Endothelial cell (in vitro differentiated cells): Measurements from ENCODE around the gene FBXO21. TPM values are rescaled to one million over a fixed set of nuclear protein-coding genes. Genes with fewer than 3 reads are reported as not detected.
"Not testable (repeated sequence)": the region's sequence is repeated elsewhere in the genome, so short reads cannot be mapped to it uniquely, and the experiment has no call there.

Source experiments
- DNase-seq: peaks from one replicate; pipeline ENCODE4 v3.0.0; 2021; ENCODE audit warnings: low spot score
- H3K27ac Mint-ChIP-seq: one replicate; pipeline ENCODE4 v1.8.0; 2021; ENCODE audit warnings: mixed read lengths, inconsistent platforms; ENCODE audit not compliant: unreplicated experiment
- H3K27me3 Mint-ChIP-seq: one replicate; pipeline ENCODE4 v1.8.0; 2021; ENCODE audit warnings: mild to moderate bottlenecking, moderate library complexity, mixed read lengths, inconsistent platforms; ENCODE audit not compliant: unreplicated experiment
- H3K36me3 Mint-ChIP-seq: one replicate; pipeline ENCODE4 v1.8.0; 2021; ENCODE audit warnings: mild to moderate bottlenecking, low read depth, mixed read lengths, inconsistent platforms; ENCODE audit not compliant: unreplicated experiment
- H3K4me1 Mint-ChIP-seq: one replicate; pipeline ENCODE4 v1.8.0; 2021; ENCODE audit warnings: mild to moderate bottlenecking, mixed read lengths, inconsistent platforms; ENCODE audit not compliant: unreplicated experiment
- H3K4me3 Mint-ChIP-seq: one replicate; pipeline ENCODE4 v1.8.0; 2021; ENCODE audit warnings: mild to moderate bottlenecking, mixed read lengths, inconsistent platforms; ENCODE audit not compliant: unreplicated experiment
- H3K9me3 Mint-ChIP-seq: one replicate; pipeline ENCODE4 v1.8.0; 2021; ENCODE audit warnings: mixed read lengths, inconsistent platforms; ENCODE audit not compliant: unreplicated experiment
- total RNA-seq: library from RNA; stranded (reverse); fragmentation: NEBNext Ultra II Directional; extraction: Animal tissue kit (Norgen Biotek cat#: 25700); gene quantifications from one replicate; pipeline ENCODE4 v1.2.1, GENCODE V29; 2021; ENCODE audit not compliant: unreplicated experiment
- TF ChIP-seq, protein P1 (sequence below): fragments of 200-600 bp; sonication (generic); IDR thresholded peaks from one replicate; pipeline ENCODE4 v1.5.0; 2021; ENCODE audit warnings: antibody characterized with exemption; ENCODE audit not compliant: unreplicated experiment

Gene FBXO21
- total RNA-seq, 1 donor from 2014 or later, result 44.7 TPM

DNA sequence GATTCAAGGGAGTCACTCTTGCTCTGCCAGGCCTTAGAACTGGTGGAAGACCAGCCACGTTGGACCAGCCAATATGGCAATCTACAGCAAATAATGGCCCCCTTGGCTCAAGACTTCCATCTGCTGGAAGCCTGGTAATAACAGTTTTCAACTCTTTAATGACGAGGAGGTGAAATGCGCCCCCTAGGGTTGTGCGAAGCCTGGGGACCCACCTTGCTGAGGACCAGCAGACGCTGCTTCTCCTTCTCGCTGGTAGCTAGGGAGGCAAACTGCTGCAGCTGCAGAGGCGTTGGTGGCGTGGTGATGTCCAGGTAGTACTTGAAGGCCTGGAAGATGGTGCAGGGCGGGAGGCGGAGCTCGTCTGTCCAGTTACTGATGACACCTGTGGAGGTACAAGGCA, 41.5 kb upstream of the FBXO21 start:
- no peaks in the 10 kb centered on the region for H3K4me1 Mint-ChIP-seq
- H3K36me3 Mint-ChIP-seq, result no peaks in the 10 kb centered on the region
- H3K27ac Mint-ChIP-seq, result no peak overlapping the region
- no peak for DNase-seq
- H3K9me3 Mint-ChIP-seq, result no peaks in the 10 kb centered on the region
- TF ChIP-seq, protein P1, sequence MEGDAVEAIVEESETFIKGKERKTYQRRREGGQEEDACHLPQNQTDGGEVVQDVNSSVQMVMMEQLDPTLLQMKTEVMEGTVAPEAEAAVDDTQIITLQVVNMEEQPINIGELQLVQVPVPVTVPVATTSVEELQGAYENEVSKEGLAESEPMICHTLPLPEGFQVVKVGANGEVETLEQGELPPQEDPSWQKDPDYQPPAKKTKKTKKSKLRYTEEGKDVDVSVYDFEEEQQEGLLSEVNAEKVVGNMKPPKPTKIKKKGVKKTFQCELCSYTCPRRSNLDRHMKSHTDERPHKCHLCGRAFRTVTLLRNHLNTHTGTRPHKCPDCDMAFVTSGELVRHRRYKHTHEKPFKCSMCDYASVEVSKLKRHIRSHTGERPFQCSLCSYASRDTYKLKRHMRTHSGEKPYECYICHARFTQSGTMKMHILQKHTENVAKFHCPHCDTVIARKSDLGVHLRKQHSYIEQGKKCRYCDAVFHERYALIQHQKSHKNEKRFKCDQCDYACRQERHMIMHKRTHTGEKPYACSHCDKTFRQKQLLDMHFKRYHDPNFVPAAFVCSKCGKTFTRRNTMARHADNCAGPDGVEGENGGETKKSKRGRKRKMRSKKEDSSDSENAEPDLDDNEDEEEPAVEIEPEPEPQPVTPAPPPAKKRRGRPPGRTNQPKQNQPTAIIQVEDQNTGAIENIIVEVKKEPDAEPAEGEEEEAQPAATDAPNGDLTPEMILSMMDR, result no peak
- no peak overlapping the region for H3K4me3 Mint-ChIP-seq
- no peaks in the 10 kb centered on the region for H3K27me3 Mint-ChIP-seq

DNA sequence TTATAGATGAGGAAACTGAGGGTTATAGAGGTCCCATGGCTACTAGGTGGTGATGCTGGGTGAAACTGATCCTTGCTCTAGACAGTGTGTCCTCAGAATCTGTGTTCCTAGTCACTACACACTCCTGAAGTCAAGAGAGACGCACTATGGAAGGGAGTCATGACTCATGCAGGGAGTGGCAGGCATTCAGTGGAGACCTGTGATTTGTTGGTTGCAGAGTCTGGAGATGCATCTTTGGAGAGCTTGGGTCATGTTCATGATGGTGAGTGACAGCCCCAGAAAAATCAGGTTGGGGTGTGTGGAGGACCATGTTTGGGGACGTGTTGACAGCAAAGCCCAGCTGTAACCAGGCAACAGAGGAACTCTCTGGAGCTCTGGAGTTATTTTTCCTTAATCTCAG, 38.0 kb upstream of the FBXO21 start:
- Mint-ChIP-seq H3K9me3 (no peaks in the 10 kb centered on the region), H3K27me3 (peaks cover 1% of the 10 kb centered on the region)

DNA sequence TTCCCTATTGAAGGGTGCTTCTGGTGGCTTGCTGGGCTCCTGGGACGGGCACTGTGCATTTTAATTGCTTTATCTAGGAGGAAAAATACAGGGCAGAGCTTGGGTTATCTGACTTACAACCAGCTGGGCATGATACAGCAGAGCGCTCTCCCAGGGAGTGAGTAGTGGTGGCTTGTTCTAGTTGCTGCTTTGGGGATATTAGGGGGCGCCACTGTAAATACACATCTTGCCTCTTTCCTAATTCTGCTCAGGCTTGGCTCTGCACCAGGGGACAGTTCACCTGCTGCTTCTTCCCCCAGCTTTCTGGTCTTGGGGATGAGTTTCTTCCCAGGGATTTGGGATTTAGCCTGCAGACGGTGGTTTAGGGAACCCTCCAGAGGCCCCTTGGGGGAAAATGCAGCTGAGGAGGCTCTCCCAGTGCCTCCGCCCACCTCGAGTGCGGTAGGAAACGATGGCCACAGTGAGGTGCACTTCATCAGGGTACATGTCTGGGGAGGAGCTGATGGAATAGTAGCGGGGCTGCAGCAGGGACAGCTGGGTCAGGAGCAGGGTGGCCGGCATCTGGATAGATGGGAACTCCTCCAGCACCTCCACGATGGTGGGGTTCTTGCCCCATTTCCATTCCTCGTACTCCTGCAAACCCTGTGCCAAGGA, 36.9 kb upstream of the FBXO21 start:
- H3K4me3 Mint-ChIP-seq, result no peak overlapping the region
- no peak overlapping the region for H3K27ac Mint-ChIP-seq
- H3K9me3 Mint-ChIP-seq, result no peaks in the 10 kb centered on the region
- H3K27me3 Mint-ChIP-seq, result peaks cover 1% of the 10 kb centered on the region
- H3K36me3 Mint-ChIP-seq, result no peaks in the 10 kb centered on the region
- no peak for DNase-seq
- no peaks in the 10 kb centered on the region for H3K4me1 Mint-ChIP-seq
- TF ChIP-seq, protein P1, result no peak

More for the DNA sequence above, 38.0 kb upstream of the FBXO21 start:
- H3K36me3 Mint-ChIP-seq, result no peaks in the 10 kb centered on the region
- no peaks in the 10 kb centered on the region for H3K4me1 Mint-ChIP-seq
- DNase-seq, result no peak
- H3K4me3 Mint-ChIP-seq, result no peak overlapping the region
- no peak overlapping the region for H3K27ac Mint-ChIP-seq
- TF ChIP-seq, protein P1, result no peak

DNA sequence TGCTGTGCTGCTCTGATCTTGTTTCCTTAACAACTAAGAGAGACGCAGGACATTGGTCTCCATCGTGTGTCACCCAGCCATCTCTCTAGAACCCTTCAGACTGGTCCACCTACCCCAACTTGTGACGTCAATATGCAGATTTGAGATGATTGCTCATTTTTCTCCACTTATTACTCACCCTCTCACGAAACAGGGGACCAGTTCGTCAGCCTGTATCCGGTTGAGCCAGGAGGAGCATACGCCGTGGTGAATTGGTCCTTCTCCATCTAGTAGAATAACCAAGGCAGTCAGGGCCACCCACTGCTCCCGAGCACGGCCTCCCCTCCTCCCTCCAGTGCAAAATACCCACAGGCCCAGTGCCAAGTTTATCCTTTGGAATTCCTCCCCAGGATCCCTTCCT, 36.2 kb upstream of the FBXO21 start:
- Mint-ChIP-seq H3K4me1 (no peaks in the 10 kb centered on the region), H3K36me3 (no peaks in the 10 kb centered on the region), H3K9me3 (no peaks in the 10 kb centered on the region), H3K27me3 (peaks cover 1% of the 10 kb centered on the region), H3K27ac (no peak overlapping the region), H3K4me3 (no peak overlapping the region)
- DNase-seq, result no peak
- TF ChIP-seq, protein P1, result no peak

- TF ChIP-seq, protein P1, result no peak
- peaks cover 1% of the 10 kb centered on the region for H3K27me3 Mint-ChIP-seq
- no peak overlapping the region for H3K4me3 Mint-ChIP-seq
- no peak overlapping the region for H3K27ac Mint-ChIP-seq
- H3K36me3 Mint-ChIP-seq, result no peaks in the 10 kb centered on the region
- H3K4me1 Mint-ChIP-seq, result no peaks in the 10 kb centered on the region
- no peaks in the 10 kb centered on the region for H3K9me3 Mint-ChIP-seq
- no peak for DNase-seq
These were observed 34.9 kb upstream of the FBXO21 start for GRCh38 chr12:117225179-117225578.

DNA sequence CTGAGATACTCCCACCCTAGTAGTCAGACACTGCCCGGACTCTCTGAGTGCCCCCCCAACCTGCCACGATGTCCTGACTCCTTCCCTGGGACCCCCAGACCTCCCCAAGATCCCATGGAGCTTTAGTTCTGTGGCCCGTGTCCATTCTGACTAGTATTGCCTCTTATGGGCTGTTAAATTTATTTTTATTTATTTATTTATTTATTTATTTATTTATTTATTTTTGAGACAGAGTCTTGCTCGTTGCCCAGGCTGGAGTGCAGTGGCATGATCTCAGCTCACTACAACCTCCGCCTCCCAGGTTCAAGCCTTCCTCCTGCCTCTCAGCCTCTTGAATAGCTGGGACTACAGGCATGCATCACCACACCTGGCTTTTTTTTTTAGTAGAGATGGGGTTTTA, 30.7 kb upstream of the FBXO21 start:
- not testable (repeated sequence) for H3K36me3 Mint-ChIP-seq, H3K9me3 Mint-ChIP-seq, H3K4me1 Mint-ChIP-seq, H3K4me3 Mint-ChIP-seq, H3K27ac Mint-ChIP-seq, DNase-seq, H3K27me3 Mint-ChIP-seq
